GM19324 (cell line): ENCODE measurements around the gene NAP1L1.

ENCODE experiments used
- ATAC-seq: cut with Tn5 transposase; IDR thresholded peaks from one replicate; pipeline ENCODE4 v1.9.1; 2021; ENCODE audit warnings: mild to moderate bottlenecking, moderate library complexity; ENCODE audit not compliant: unreplicated experiment, low FRiP score

The NAP1L1 gene

DNA sequence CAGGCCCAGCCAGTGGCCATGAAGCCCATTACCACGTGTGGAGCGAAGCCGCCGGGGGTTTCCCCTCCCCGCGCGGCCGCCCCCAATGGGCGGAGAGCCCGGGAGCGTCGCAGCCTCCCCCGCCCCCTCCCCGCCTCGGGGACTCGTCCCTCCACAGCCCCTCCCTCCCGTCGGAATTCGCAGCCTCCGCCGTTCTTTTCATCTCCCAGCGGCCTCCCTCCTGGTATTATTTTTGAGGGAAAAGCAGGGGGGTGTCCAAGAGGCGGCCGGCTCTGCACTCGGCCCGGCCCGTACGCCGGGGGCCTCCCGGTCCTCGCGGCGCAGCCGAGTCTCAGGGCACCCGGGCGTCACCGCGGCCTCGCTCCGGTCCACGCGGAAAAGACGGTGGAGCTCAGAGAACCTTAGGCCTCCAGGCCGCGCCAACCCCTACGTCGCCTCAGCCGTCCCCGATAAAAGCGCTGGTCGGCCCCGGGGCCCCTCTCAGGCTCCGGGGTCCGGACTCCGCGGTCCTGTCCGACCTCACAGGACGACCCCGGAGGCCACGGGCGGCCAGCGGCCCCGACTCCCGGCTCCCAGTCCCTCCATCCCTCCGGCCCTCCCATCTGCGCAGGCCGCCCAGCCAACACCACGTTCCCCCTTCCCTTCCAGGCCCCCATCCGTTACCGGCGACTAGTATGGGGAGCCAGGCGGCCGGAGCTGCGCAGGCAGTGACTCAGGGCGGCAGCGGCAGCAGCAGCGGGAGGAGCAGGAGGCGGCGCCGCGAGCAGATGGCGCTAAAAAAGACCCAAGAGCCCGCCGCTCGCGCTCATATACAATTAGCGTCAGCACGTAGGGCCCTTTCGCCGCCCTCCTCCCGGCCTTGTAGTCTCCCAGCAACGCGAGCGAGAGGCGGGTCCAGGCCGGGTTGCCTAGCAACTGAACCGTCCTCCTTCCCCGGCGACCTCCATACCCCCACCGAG is at the start of gene NAP1L1:
Gene NAP1L1 (minus strand): TSS at position 782 of the 959 bp plus-strand sequence. CDS start 10,466 bp downstream, outside the sequence.
- peak; percentile 96 for ATAC-seq

- ATAC-seq, result no peak
These were observed 43.1 kb upstream of the NAP1L1 start for GRCh38 chr12:76127588-76127987.

- ATAC-seq, result no peak
These were observed 40.0 kb upstream of the NAP1L1 start for GRCh38 chr12:76124456-76124855.

DNA sequence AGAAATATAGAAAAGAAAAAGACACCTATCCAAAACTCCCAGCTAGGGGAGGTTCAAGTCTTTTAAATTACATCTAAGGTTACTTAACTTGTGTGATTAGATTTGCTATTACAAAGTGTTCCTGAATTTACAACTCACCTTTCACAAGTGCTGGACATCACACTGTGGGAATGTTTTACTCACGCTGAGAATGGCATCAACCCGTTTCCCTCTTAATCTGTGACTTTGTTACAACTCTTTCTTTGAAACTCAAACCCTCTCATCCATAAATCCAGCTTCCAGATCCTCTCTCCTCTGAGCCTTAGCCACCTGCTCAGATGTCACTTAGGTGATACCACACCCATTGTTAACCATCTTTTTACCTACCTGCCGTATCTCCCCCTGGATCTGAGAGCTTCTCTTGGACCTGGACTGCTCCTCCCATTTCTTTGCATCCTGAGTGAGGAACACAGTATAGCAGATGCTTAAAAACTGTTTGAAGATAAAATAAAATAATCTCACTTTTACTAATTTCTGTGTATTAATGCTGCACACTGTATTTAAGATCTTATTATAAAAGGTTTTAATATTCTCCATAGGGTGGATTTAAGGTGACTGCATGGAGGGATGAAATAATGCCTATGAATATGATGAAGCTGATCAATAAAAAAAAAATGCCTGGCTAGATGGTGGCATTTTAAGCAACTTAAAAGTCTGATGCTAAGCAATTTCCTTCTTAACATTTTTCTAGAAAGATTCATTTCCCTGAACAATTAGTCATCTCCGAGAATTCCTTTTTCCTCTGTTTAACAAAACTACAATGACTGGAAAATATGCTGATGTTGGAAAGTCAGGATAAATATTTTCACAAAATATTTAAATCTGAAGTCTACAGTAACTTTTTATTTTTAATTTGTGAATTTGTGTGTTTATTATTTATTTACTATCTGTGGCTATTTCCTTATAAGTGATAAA is 39.1 kb upstream of the NAP1L1 start:
- no peak for ATAC-seq

DNA sequence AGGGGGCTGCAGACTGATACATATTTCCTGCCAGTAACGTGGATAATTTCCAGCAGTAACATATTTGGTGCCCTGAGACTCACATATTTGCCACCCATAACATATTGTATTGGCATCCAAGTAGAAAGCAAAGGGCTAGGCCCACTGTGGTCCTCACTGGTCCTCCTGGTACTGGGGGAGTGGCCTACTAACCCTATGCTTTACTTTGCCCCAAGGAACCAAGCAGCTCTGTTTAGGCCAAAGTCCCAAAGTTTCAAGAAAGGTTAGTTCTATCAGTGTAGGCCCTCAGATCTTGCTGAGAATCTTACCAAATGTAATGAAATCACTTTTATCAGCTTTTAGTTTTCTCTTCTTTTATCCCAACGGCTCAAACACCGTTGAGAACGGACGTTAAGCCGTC is 35.4 kb upstream of the NAP1L1 start:
- no peak for ATAC-seq

DNA sequence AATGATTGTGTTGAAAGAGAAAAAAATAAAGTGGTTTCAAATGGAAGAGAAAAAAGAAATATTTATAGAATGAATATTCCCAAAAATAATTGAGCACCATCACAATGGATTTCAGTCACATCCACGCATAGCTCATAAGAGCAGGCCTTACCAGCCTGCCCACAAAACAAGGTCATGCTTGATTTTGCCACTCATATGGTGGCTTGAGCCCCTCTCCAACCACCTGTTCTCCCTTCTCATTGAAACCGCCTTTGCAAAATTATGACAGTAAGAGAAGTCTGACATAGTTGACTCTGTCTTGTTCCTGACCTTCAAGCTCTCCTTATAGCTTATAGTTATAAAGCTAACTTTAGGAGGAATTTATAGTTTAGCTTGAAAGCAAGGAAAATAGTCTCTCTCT is 33.3 kb upstream of the NAP1L1 start:
- ATAC-seq, result no peak

DNA sequence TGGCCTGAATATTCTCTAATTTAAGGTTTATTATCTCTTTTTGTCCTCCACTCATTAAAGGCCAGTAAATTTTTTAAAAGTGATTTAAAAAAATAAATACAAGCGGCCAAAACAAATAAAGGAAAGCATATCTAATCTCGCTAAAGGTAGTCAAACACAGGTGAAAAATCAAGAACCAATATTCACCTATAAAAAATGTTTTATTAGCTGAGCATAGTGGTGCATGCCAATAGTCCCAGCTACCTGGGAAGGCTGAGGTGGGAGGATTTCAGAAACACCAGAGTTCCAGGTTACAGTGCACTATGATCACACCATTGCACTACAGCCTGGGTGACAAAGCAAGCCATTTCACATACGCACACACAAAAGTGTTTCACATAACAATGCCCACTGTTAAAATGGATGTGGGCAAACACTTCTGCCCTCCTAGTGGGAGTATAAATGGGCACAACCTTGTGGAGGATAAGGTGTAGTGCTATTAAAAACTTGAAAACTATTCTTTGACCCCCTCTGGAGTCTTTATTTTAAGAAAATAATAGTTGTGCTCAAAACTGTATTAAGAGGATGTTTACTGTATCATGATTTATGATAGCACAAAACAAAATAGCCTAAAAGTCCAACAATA is 32.7 kb upstream of the NAP1L1 start:
- ATAC-seq, result no peak

DNA sequence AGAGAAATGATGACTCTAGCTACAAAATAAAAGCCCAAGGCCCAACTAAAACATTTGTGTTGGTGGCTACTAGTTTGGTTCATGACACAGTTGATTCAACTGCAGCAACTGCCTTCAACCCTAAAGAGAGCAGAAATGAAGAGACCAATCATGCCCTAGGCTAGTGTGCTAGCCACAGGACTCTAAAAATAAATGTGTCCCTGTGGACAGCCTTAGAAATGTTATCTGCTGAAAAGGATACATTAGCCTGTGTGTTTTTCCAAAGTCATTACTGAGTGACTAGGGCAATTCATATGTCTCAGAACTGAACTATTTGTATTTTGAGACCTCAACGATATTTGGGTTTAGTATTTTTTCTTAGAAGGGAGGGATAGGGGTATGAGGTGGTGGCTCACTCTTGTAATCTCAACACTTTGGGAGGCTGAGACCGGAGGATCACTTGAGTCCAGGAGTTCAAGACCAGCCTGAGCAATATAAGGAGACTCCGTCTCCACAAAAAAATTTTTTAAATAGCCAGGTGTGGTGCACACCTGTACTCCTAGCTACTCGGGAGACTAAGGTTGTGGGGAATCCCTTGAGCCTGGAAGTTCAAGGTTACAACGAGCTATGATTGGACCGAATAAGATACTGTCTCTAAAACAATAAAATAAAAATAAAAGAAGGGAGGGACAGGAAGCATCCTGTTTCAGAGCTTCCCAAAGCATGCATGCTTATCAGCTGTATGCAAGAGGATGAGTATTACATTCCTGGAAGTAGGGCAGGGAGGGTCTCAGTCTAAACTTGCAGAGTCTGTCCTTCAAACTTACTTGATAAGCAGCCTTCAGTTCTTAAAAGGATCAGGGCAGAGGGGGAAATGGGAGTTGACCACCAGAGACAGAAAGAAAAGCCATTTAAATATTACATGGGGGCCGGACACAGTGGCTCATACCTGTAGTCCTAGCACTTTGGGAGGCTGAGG is 29.6 kb upstream of the NAP1L1 start:
- no peak for ATAC-seq

GRCh38 chr12:76111209-76111749 is 26.8 kb upstream of the NAP1L1 start:
- no peak for ATAC-seq

GRCh38 chr12:76109879-76110278 is 25.4 kb upstream of the NAP1L1 start:
- no peak for ATAC-seq

DNA sequence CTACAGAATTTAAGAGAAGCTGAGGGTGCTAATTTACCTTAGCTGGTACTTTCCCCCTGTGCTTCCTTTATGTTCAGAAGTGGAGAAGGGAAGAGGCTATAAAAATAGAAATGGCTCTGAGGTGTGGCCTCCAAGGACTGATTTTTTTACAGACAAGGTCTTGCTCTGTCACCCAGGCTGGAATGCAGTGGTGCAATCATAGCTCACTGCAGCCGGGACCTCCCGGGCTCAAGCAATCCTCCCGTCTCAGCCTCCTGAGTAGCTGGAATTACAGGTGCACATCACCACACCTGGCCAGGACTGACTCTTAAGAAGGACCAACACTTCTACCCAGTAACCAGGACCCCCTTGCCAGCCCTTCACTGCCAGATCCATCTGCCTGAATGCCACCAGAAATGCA is 23.9 kb upstream of the NAP1L1 start:
- no peak for ATAC-seq

GRCh38 chr12:76106631-76107030 is 22.1 kb upstream of the NAP1L1 start:
- ATAC-seq, result no peak

- ATAC-seq, result no peak
These were observed 19.5 kb upstream of the NAP1L1 start for GRCh38 chr12:76103958-76104357.

DNA sequence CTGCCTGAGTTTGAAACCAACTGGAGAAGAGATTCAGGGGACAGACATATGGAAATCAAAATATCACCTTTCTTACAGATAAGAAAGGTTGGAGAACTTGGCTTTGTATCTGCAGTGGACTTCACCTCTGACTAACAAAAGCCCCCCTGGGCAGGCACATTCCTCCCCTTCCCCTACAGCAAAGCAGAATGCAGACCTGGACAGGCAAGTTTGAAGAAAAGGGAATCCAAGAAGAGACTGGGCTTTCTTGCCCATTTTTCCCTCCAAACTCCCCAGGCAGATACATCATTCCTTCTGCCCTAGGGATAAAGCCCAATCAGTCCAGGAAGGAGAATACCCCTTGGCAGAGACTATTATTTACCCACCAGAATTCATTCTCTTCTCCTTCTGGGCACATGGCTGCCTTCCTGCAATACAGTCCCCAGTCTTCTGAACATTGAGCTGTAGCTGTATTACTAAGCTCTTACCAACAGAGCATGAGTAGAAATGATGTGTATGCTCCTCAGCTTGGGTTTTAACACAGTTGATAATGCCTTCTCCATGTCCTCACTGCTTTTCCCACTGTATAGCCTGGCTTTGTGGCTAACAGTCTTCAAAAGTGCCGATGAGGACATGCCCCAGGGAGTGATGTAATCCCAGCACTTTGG is 17.4 kb upstream of the NAP1L1 start:
- no peak for ATAC-seq

DNA sequence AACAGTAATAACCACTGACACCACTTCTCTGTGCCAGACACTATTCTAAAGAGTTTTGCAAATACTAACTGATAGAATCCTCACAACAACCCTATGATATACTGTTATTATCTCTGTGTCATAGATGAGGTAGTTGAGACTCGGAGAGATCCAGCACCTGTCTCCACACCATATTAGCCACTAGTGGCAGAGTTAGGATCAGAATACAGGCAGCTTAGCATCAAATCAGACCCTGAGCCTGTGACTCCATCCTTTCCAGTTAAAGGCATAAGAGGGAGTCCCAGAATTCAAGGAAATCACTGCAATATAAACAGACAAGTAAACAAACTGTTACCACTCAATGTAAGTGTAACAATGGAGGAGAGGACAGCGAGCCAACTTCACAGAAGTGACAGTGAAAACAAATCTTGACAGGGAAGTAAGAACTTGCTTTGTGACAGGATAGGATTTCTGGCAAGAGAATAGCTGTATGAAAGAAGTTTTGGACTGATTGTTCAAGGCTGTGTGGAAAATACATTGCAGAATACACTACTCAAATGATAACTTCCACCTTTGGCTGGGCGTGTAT is 11.7 kb upstream of the NAP1L1 start:
- no peak for ATAC-seq

- ATAC-seq, result no peak
These were observed 10.3 kb upstream of the NAP1L1 start for GRCh38 chr12:76094754-76095153.

GRCh38 chr12:76091246-76091754 is 6.8 kb upstream of the NAP1L1 start:
- ATAC-seq, result no peak

- ATAC-seq, result no peak
These were observed 1.0 kb upstream of the NAP1L1 start for GRCh38 chr12:76085520-76085868.
